Measurements from ENCODE around the gene WNK3.
"Not testable (repeated sequence)": the region's sequence is repeated elsewhere in the genome, so short reads cannot be mapped to it uniquely, and the experiment has no call there.

Gene WNK3

DNA sequence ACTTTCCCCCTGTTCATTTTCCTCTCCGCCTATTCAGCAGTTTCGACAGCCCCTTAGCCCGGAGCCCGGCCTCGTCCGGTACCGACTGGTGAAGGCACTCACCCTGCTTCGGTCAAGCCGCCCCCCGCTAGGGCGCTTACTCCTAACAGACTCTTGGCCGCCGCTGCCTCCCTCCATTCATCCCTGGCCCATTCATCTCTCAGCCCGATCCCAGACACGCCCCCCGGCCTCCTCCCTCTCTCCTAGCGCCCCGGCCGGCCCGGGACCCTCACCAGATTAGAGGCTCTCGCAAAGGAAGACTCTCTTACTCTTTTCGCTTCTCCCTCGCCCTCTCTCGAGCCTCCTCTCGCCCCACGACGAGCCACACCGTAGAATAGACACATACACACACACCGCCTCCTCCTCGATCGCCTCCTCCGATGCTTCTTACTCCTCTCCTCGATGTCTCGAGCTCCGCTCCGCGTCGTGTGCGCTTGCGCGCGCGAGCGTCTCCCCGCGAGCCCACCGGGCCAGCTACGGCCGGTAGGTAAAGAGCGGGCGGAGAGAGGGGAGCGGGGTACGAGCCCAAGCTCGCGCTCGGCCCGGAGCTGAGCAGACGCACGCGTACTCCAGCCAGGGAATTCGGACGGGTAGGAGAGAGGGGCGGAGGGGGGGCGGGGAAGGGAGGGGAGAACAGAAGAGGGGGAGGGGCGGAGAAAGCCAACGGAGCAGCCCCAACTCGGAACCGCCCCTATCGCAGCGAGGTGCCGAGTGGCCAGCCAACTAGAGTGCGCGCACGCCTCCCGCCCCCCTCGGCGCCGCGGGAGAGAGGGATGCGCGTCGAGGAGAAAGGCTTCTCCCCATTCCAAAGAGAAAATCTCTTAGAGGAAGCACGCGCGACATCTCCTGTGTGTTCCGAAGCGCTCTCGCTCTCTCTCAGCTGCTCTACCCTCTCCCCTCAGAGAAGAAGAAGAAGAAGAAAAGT lies at the start of gene WNK3:
Gene WNK3, minus strand, starts transcription at position 633 of the 964 bp plus-strand sequence.
- no peak for DNase-seq

DNA sequence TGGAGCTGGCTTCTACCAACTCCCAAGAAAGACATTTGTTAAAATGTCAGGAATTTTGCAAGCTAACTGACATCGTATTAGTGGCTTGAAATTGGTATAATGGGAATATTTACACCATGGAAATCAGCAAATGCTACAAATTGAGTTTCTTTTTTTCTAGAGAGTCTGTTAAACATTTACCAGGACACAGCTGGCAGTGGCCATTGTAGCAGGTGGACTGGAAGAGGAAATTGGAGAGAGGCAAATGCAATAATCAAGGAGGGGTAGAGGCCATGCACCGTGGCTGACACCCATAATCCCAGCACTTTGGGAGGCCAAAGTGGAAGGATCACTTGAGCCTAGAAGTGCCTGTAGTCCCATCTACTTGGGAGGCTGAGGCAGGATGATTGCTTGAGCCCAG lies 49.4 kb upstream of the WNK3 start:
- no peak for DNase-seq

DNA sequence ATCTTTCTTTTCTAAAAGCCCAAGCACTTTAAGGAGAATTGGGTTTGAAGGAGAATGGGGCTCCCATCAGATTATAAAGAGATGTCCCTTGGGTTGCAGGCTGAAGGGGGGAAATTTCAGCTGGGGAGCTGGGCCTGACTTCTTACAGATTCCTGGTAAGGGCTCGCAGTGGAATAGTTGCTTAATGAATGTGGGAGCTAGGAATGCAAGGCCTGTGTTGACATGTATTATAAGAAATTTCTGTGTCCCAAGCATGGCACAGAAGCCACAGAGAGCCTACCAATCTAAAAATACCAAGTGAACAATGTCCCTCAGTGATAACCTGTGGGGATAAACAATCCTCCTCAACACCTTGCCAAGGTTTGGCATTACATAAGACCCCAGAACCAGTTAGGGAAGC lies 39.3 kb upstream of the WNK3 start:
- no peak for DNase-seq

DNA sequence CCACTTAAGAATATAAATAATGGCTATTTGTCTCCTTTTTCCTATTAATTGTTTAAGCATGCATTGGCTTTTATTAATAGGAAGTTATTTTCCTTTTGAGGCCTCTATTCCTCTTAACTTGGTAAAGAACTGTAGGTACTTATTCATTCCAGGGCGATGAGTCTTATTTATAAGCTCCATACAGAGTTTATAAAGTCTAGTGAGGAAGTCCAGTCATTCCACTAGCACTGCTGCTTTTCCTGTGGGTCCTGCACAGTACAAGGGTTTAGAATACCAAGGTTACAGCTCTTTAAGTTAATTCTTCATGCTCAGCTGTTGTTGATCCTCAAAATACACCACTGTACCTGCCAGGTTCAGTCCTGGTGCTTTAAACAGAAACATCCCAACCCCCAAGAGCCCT lies 28.5 kb upstream of the WNK3 start:
- DNase-seq: no peak

DNA sequence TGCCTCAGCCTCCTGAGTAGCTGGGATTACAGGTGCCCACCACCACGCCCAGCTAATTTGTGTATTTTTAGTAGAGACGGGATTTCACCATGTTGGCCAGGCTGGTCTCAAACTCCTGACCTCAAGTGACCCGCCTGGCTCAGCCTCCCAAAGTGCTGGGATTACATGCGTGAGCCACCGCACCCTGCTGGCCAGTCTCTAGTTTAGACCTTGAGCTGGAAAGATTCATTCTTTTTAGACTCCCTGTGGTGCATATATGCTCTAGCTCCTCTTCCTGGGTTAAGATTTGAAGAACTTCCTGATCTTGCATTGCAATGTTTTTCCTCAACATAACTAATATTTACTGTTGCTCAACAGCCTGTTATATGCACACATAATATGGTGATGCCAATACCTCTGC lies 26.8 kb upstream of the WNK3 start:
- DNase-seq: not testable (repeated sequence)

DNA sequence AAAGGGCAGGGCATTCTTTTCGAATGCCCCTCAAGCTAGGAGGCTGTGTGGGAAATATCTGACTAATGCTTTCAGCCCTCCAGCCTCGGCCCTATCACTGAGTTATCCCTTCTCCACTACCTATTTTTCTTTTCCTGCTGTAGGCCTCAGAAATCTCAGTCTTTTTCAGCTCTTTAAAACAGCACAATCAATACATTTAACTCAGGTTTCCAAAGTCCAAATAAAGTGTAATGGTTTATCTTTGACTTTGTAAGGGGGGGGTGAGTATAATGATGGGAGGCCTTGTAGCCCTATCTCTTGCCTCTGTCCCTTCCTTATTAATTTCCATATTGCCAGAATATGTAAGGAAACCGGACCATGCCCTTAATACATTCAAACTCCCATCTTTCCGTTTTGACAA lies 1.6 kb upstream of the WNK3 start:
- no peak for DNase-seq

DNA sequence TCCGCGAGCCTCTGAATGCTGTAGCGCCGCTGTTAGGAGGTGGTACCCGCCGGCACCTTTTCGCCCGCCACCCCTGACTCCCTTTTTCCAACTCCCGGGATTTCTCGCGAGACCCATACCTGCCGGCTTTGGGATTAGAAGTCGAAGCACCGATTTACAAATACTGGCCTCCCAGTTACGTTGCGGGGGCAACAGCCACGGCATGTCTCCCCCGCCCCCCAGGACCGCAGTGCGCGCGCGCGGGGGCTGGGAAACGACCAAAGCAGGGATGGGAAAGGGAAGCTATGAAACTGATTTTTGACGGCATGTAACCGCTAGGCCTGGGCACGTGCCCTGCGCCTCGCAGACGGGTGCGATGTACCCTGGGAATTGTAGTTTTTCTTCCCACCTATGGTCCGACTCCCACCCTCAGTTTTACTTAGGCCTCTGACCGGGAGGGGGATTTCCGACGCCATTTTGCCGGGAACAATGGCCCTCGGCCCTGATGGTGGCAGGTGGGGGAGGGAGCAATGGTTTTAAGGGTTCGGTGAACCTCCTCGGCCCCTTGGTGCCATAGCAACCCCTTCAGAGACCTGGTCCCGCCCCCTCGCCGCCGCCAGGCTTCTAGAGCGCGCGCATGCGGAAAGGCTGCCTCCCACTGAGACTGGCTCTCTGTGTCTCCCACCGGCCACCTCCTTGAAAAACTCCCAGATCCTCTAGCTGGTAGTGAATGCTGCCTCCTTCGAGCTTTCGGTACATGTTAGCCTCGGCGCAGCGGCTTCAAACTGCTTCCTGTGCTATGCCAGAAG lies 772 bp upstream of the WNK3 start:
- DNase-seq: no peak

DNA sequence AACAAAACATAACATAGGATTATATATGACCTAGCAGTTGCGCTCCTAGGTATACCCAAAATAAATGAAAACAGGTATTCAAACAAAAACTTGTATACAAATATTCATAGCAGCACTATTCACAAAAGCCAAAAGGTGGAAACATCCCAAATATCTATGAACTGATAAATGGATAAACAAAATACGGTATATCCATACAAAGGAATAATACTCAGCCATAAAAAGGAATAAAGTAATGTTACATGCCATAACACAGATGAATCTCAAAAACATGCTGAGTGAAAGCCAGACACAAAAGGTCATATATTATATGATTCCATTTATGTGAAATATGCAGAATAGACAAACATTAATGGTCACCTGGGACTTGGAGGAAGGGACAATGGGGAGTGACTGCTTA lies 5.2 kb downstream of the WNK3 start:
- DNase-seq: no peak

DNA sequence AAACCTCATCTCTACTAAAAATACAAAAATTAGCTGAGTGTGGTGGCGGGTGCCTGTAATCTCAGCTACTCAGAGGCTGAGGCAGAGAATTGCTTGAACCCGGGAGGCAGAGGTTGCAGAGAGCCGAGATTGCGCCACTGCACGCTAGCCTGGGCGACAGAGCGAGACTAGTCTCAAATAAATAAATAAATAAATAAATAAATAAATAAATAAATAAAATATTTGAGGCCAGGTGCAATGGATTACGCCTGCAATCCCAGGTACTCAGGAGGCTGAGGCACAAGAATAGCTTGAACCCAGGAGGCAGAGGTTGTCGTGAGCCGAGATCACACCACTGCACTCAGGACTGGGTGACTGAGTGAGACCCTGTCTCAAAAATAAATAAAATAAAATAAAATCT lies 20.5 kb downstream of the WNK3 start:
- DNase-seq: not testable (repeated sequence)

DNA sequence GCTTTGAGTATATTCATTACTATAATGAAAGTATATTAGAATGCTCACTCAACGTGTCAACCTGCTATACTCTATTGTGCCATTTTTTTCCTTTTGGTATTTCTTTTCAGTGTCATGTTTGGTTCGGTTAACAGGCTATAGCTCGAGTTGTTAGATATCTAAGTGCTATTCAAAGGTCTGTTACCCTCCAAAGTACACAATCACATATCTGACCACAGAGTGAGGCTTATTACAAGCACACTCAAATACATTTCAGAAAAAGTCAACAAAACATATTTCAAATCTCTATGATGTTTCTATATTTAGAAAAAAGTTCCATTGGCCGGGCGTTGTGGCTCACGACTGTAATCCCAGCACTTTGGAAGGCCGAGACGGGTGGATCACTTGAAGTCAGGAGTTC lies 32.8 kb downstream of the WNK3 start:
- DNase-seq: no peak

DNA sequence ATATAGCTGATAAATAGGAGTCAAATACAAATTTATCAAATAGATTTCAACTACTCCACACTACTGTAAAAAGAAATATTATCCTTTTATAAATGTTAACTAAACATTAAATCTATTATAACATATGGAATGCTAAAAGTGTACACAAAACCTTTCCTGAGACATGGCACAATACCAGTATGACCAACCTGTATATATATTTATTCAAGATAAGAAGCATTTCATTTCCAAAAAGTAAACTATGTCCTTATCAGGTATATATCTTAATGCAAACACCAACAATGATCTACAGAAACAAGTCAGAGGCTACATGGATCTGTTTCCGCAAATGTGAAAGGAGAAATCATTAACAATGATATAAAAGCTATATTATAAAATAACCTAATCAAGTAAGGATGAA lies 37.8 kb downstream of the WNK3 start:
- no peak for DNase-seq

DNA sequence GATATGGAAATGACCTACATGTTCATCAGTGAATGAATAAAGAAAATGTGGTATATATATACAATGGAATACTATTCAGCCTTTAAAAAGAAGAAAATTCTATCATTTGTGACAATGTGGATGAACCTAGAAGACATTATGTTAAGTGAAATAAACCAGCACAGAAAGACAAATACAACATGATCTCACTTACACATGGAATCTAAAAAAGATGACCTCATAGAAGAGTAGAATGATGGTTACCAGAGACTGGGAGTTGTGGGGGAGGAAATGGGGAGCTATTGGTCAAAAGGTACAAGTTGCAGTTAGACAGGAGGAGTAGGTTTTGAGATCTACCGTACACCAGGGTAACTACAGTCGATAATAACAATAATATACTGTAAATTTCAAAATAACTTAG lies 51.5 kb downstream of the WNK3 start:
- no peak for DNase-seq

DNA sequence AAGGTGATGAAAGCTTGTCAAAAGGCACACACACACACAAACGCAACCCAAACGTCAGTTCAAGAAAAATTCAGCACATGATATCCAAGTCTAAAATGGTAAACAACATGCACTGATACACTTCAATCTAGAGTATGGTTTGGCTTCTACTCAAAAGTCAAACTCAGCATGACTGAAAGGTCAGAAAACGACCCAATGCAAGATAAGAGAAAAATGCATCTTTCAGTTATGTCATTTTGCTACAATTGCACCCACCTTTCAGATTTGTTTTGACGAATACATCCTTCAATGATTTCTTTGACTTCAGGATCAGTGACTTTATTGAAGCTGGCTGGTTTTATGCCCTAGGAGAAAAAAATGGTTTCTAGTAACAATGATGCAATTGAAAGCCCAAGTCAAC lies 56.3 kb downstream of the WNK3 start:
- no peak for DNase-seq

DNA sequence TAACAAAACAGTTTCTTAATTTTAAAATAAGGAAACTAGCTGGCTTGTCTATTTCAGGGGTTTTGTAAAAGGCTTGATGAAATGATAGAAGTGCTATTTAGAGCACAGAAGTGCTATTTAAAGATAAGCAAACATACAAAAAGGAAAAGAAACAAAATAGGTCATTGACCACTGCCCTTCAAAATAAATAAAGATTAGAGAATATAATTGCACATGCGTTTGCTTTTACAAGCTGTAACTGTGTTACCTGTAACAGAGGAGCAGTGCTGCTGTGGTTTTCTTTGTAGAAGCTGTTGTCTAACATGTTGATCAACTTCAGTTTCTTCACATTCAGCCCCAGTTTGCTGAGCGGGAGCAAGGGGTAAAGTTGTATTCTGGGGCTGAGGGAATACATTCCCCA lies 63.5 kb downstream of the WNK3 start:
- no peak for DNase-seq

DNA sequence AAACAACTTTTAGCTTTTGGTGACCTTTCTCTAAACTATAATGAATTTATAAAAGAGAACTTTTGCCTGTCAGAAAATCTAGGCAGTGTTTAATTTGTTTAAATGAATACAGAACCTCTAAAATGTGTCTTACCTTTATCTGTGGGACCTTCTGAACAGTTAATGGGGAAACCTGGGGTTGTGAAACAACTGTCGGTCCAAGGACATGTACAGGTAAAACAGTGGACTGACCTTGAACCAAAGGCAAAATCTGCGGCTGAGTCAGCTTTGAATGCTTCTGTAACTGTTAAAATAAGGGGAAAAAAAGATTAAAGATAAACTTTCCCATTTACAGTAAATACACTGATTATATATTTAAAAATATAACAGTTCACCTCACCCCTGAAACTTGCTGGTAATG lies 65.1 kb downstream of the WNK3 start:
- no peak for DNase-seq

DNA sequence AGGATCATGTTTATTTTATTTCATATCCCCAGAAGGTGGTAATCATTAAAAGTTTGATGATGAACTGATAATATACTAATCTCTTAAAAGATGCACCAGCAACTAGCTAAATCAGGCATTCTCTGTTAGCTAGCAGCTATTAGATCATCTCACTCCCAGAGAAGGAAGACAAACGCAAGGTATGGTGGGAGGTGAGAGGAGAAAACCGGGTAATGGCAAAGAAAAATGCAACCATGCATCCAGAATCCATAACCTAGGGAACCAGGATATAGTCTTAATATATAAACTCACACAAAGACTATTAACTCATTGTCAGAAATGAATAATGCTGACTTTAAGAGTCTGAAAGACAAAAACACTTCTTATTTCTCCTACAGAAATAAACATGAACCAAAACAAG lies 66.1 kb downstream of the WNK3 start:
- DNase-seq: no peak

DNA sequence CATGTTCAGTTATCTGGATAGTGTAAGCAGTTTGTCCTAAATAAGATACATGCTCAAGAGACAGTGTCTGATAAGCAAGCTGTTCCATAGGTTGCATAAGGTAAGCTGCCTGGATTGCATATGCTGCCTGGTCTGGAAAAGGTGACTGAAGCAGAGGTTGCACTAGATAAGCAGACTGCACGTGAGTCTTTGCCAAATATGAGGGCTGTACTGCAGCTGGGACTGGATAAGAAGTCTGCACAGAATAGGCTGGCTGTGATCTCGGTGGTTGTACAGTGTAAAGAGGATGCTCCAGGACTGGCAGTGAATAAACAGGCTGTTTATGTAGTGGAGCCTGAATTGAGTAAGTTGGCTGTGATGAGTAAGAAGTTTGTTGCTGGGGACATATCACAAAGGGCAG lies 68.9 kb downstream of the WNK3 start:
- no peak for DNase-seq

DNA sequence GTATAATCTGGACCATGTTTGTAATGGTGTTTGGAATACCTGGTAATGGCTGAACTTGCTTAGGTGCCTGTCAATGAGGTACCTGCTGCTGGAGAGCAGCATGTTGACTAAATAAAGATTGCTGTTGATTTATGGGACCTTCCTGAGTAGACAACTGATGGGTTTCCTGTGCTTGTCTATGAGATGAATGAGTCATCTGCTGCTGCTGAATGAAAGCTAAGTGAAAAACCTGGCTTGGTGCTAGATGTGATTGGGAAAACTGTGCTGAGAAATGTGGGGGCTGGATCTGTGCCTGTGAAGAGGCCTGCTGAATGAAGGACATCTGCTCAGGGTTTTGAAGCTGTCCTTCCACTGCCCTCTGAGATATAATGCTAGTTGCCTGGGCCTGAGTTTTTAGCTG lies 69.6 kb downstream of the WNK3 start:
- no peak for DNase-seq

DNA sequence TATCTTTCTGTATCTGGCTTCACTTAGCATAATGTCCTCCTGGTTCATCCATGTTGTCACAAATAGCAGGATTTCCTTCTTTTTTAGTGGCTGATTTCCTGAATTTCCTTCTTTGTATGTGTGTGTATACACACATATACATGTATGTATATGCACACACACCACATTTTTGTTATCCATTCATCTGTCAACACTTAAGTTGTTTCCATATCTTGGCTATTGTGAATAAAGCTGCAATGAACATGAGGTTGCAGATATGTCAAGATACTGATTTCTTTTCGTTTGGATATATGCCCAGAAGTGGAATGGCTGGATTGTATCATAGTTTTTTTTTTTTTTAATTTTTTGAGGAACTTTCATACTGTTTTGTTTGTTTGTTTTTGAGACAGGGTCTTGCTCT lies 76.2 kb downstream of the WNK3 start:
- DNase-seq: no peak

DNA sequence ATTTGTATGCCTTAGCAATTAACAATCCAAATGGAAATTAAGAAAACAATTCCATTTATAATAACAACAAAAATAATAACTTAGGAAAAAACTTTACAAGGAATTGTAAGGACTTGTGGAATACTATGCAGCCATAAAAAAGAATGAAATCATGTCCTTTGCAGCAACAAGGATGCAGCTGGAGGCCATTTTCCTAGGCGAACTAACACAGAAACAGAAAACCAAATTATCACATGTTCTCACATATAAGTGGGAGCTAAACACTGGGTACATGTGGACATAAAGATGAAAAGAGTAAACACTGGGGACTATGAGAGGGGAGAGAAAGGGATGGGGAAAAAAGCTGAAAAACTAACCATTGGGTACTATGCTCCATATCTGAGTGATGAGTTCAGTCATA lies 77.4 kb downstream of the WNK3 start:
- no peak for DNase-seq

DNA sequence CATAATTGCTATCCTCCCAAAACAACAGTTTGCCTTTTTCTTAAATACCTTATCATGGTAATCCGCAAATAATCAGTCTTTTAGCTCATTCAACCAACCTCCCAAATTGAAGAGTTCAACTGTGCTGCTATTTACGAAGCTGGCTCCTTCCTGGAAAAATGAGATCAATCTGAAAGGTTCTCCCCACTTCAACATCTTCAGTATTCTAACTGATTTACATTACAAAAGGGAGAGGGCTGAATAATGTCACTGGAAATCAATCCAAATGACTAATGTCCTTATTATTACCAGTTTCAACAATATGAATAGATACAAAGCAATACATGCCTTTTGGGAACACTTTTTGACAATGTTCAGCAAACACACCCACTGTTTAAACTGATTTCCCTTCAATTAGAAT lies 86.2 kb downstream of the WNK3 start:
- DNase-seq: no peak

DNA sequence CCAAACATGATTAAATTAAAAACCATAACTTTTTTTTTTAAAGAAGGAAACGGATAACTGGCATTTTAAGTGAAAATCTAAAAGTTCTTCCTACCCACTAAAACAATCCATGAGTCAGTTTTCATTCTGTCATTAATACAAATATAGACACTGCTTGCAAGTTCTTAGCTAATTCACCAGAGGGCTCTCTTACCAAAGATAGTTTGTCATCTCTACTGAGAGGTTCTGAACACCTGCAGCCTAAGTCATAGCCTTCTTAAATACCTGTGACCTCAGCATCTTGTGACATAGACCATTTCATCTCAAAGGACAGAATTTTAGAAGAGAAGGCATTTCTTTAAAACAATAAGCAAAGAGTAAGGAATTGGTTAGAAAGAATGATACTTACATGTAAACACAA lies 109.5 kb downstream of the WNK3 start:
- DNase-seq: peak in 1 of 2 experiments; percentile 1

DNA sequence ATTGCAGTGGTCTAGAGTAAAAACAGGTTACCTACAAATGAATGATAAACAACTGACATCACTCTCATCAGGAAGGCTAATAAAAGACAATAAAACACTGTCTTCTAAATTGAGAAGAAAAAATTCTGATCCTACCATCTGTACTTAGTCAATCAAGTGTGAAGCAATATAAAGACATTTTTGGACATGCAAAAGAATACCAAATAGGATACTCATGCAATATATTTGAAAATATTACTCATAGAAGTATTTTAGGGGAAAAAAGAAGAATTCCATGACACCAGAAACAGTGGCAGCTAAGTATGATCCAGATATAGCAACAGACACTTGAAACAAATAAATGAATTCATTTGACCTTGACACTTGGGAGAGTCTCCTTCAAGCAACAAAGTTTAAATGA lies 111.0 kb downstream of the WNK3 start:
- DNase-seq: no peak

DNA sequence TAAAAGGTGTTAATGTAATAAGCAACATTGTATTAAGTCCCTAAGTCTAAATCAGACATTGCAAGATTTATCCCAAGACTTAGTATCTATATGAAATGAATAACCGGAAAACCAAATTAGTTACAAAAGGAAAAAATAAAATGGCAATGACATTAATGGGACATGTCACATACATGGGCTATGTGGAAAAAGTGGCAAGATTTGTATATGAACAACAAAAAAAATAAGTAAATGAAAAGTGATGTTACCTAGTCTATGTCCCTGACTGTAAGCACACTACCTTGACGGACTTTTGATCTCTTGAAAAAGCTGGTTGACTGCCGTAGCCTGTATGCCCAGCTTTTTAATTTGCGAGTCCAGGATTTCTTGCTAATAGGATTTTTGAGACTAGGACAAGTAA lies 119.3 kb downstream of the WNK3 start:
- no peak for DNase-seq

Data from AML-193 (cell line).